ENCODE results near the gene CUL4A. TPM values are rescaled to one million over a fixed set of nuclear protein-coding genes. Genes with fewer than 3 reads are reported as not detected.

CUL4A gene
- total and polyA plus RNA-seq, 9 of the 15 experiments (the other 6 are each of a cell fraction or from before 2014, with no cell fraction given) = 21.1 to 92.0 (median 63.2) TPM

DNA sequence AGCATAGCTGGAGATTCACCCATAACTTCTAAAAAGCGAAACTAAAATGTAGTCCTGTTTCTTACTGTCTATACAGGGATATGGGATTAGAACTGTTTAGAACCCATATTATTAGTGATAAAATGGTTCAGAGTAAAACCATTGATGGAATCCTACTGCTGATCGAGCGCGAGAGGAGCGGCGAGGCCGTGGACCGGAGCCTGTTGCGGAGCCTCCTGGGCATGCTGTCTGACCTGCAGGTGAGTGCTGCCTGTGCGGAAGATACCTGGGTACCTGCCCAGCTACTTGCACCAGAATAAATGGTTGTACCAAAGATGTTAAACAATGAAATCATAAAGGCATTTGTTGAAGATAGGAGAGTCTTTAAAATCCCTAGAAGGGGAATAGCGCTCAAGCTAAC lies 23.7 kb downstream of the CUL4A start:
- Histone ChIP-seq H3K79me2 (ENCODE audit: control insufficient read depth, insufficient read depth, low read length) (no peaks in the 10 kb centered on the region), H3K9me3 (replicated peaks; ENCODE audit: control insufficient read depth, insufficient read depth, low read depth, low read length) (no peaks in the 10 kb centered on the region), H3K9me1 (ENCODE audit: control insufficient read depth, insufficient read depth, low read length) (no peaks in the 10 kb centered on the region), H3K4me3 (no peak overlapping the region), H3K9ac (ENCODE audit: insufficient read depth in 1 of 2, low read depth in 2 of 2, low read length in 2 of 2) (no peak overlapping the region), H3K4me2 (ENCODE audit: insufficient read depth, low read length) (no peak overlapping the region), H3K36me3 (ENCODE audit: control insufficient read depth, insufficient read depth, low read length) (peaks cover 76% of the 10 kb centered on the region; the same call in 2 of the 3 replicates), H3K27me3 (ENCODE audit: control insufficient read depth in 2 of 2, insufficient read depth in 2 of 2, low read length in 2 of 2) (no peaks in the 10 kb centered on the region), H4K20me1 (replicated peaks; ENCODE audit: control insufficient read depth, insufficient read depth, low read length) (no peaks in the 10 kb centered on the region), H3K4me1 (replicated peaks in 1 of 2; ENCODE audit: control insufficient read depth in 2 of 2, insufficient read depth in 2 of 2, low read length in 2 of 2) (no peaks in the 10 kb centered on the region), H3K27ac (ENCODE audit: extremely low read depth, low read depth, low read length) (no peak overlapping the region), H2AFZ (ENCODE audit: low read depth, low read length) (no peak overlapping the region)
- ChIA-PET CTCF (ENCODE audit: low intra/inter-chr PET ratio) (no interaction called here), POLR2A (interaction anchor here (0.6 kb wide), 1 partner anchor 31 kb away, joined by 3 read pairs; no protein-coding TSS in a partner anchor)
- WGBS (ENCODE audit: insufficient coverage, low coverage, missing lambda C conversion rate) = 98% methylated on average over 11 of the region's 11 CpGs
- no peak for ATAC-seq
- no peak for FAIRE-seq
- no peak for DNase-seq (ENCODE audit: extremely low read depth in 1 of 4, low spot score in 3 of 4)
- in situ Hi-C loops (cut with MboI) = no loop called here
- BruUV-seq (replicated peaks) = no TSS peak
- TF ChIP-seq FUS (optimal IDR thresholded peaks at IDR 0.05; ENCODE audit: low read depth, low read length) (no peak), ZNF165 (CRISPR knock-in tag; IDR thresholded peaks at IDR 0.05; ENCODE audit: borderline replicate concordance) (no peak)
- intact Hi-C loops (cut with micrococcal nuclease) = no loop called here

DNA sequence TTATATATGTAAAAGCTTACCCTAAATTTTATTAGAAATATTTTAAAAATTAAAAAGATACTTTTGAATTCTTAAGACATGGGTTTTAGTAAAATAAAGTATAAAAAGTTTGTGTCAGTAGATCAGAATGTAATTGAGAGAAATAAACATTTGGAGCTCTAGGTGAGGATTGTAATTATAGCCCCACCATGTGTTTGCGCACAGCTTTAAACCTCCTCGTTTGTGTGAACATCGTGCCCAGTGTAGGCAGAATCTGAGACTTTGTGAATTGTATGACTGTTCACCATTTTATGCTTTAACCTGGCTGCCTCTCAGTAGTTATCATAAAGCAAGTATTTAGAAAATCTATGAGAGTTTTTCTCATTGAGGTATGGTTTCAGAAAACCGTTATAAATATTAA lies 29.1 kb downstream of the CUL4A start:
- Histone ChIP-seq H3K79me2 (ENCODE audit: control insufficient read depth, insufficient read depth, low read length) (no peaks in the 10 kb centered on the region), H3K9me1 (ENCODE audit: control insufficient read depth, insufficient read depth, low read length) (no peaks in the 10 kb centered on the region), H3K9ac (ENCODE audit: insufficient read depth in 1 of 2, low read depth in 2 of 2, low read length in 2 of 2) (no peak overlapping the region), H3K4me3 (no peak overlapping the region), H3K36me3 (ENCODE audit: control insufficient read depth, insufficient read depth, low read length) (peaks cover 75% of the 10 kb centered on the region; the same call in 2 of the 3 replicates), H2AFZ (ENCODE audit: low read depth, low read length) (no peak overlapping the region), H3K27ac (ENCODE audit: extremely low read depth, low read depth, low read length) (no peak overlapping the region), H3K4me2 (ENCODE audit: insufficient read depth, low read length) (no peak overlapping the region), H3K9me3 (replicated peaks; ENCODE audit: control insufficient read depth, insufficient read depth, low read depth, low read length) (no peaks in the 10 kb centered on the region), H4K20me1 (replicated peaks; ENCODE audit: control insufficient read depth, insufficient read depth, low read length) (no peaks in the 10 kb centered on the region), H3K4me1 (replicated peaks in 1 of 2; ENCODE audit: control insufficient read depth in 2 of 2, insufficient read depth in 2 of 2, low read length in 2 of 2) (no peaks in the 10 kb centered on the region), H3K27me3 (ENCODE audit: control insufficient read depth in 2 of 2, insufficient read depth in 2 of 2, low read length in 2 of 2) (no peaks in the 10 kb centered on the region)
- 95% methylated on average over 4 of the region's 4 CpGs for whole genome bisulfite sequencing (ENCODE audit: insufficient coverage, low coverage, missing lambda C conversion rate)
- TF ChIP-seq, protein P1, sequence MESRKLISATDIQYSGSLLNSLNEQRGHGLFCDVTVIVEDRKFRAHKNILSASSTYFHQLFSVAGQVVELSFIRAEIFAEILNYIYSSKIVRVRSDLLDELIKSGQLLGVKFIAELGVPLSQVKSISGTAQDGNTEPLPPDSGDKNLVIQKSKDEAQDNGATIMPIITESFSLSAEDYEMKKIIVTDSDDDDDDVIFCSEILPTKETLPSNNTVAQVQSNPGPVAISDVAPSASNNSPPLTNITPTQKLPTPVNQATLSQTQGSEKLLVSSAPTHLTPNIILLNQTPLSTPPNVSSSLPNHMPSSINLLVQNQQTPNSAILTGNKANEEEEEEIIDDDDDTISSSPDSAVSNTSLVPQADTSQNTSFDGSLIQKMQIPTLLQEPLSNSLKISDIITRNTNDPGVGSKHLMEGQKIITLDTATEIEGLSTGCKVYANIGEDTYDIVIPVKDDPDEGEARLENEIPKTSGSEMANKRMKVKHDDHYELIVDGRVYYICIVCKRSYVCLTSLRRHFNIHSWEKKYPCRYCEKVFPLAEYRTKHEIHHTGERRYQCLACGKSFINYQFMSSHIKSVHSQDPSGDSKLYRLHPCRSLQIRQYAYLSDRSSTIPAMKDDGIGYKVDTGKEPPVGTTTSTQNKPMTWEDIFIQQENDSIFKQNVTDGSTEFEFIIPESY (CRISPR knock-in tag; IDR thresholded peaks at IDR 0.05) = 0 out of 2 replicates have a peak, but pooled peaks have one; percentile 23
- TF ChIP-seq EWSR1 (IDR thresholded peaks at IDR 0.05; ENCODE audit: borderline replicate concordance, low read depth, partially characterized antibody) = no peak
- FAIRE-seq (no peak), DNase-seq (ENCODE audit: extremely low read depth in 1 of 4, low spot score in 3 of 4) (no peak), ATAC-seq (no peak)
- intact Hi-C loops (cut with micrococcal nuclease) (no loop called here), in situ Hi-C loops (cut with MboI) (no loop called here)
- ChIA-PET CTCF (ENCODE audit: low intra/inter-chr PET ratio) (no interaction called here), POLR2A (no interaction called here)
- BruUV-seq (replicated peaks) = no TSS peak

All from K562 (cell line).